CD4-positive, alpha-beta T cell treated with Interleukin-21 for 1 hour (primary cell): ENCODE data around the gene NUAK2.
A peak's percentile ranks its signal among the peaks of the same experiment; 100 is the strongest.
"Not testable (repeated sequence)": the region's sequence is repeated elsewhere in the genome, so short reads cannot be mapped to it uniquely, and the experiment has no call there.

ENCODE experiments used
- DNase-seq: peaks from one replicate; pipeline ENCODE4 v3.0.0-alpha.2; 2020

The NUAK2 gene

GRCh38 chr1:205294175-205294917 is 27.2 kb downstream of the NUAK2 start:
- no peak for DNase-seq

GRCh38 chr1:205293350-205294074 is 28.0 kb downstream of the NUAK2 start:
- no peak for DNase-seq

GRCh38 chr1:205291596-205291995 is 29.9 kb downstream of the NUAK2 start:
- DNase-seq, result no peak

- peak; percentile 91 for DNase-seq
Observed at GRCh38 chr1:205287767-205288559, 33.6 kb downstream of the NUAK2 start.

- DNase-seq, result no peak
Observed at GRCh38 chr1:205287076-205287475, 34.5 kb downstream of the NUAK2 start.

- DNase-seq, result peak; percentile 81
Observed at GRCh38 chr1:205286335-205286950, 35.1 kb downstream of the NUAK2 start.

GRCh38 chr1:205285381-205286101 is 36.0 kb downstream of the NUAK2 start:
- DNase-seq, result peak; percentile 68

GRCh38 chr1:205284420-205285144 is 37.0 kb downstream of the NUAK2 start:
- peak; percentile 90 for DNase-seq

- DNase-seq, result no peak
Observed at GRCh38 chr1:205283270-205284147, 38.0 kb downstream of the NUAK2 start.

GRCh38 chr1:205280666-205281395 is 40.7 kb downstream of the NUAK2 start:
- DNase-seq, result not testable (repeated sequence)

- DNase-seq, result no peak
Observed at GRCh38 chr1:205279986-205280385, 41.6 kb downstream of the NUAK2 start.

- no peak for DNase-seq
Observed at GRCh38 chr1:205276689-205277065, 44.9 kb downstream of the NUAK2 start.

GRCh38 chr1:205275916-205276688 is 45.4 kb downstream of the NUAK2 start:
- DNase-seq, result no peak

GRCh38 chr1:205275133-205275532 is 46.4 kb downstream of the NUAK2 start:
- DNase-seq, result peak; percentile 41

GRCh38 chr1:205274041-205274691 is 47.4 kb downstream of the NUAK2 start:
- DNase-seq, result no peak

GRCh38 chr1:205273551-205273982 is 48.0 kb downstream of the NUAK2 start:
- peak; percentile 86 for DNase-seq

GRCh38 chr1:205272536-205272935 is 49.0 kb downstream of the NUAK2 start:
- no peak for DNase-seq

- DNase-seq, result no peak
Observed at GRCh38 chr1:205271745-205272144, 49.8 kb downstream of the NUAK2 start.

- DNase-seq, result no peak
Observed at GRCh38 chr1:205271277-205271676, 50.3 kb downstream of the NUAK2 start.
